K562 (cell line): ENCODE measurements around the gene NMT1. TPM values are rescaled to one million over a fixed set of nuclear protein-coding genes. Genes with fewer than 3 reads are reported as not detected.

Experiments
- ATAC-seq: fragments of 200-7000 bp; cut with Tn5 transposase; 3 replicates; pipeline ENCODE4 v1.9.1; 2020; ENCODE audit warnings: moderate library complexity
- BruUV-seq: library from RNA; stranded (reverse); fragments of 400-500 nt; replicated peaks from 2 replicates; lab custom pipeline; 2021; lab: Mats Ljungman, UMichigan
- CTCF ChIA-PET: fragments of 300-600 bp; formaldehyde crosslinking; extraction: SDS; loops from one replicate; lab custom pipeline; 2021; ENCODE audit warnings: low intra/inter-chr PET ratio; lab: Yijun Ruan, JAX
- POLR2A ChIA-PET: fragments of 300-600, 350-650 bp; sonication (Branson Sonifier 250); formaldehyde crosslinking; extraction: SDS; loops from one replicate; lab custom pipeline; 2021; ENCODE audit warnings: antibody characterized with exemption, inconsistent platforms; lab: Yijun Ruan, JAX
- DNase-seq, 4 experiments: peaks; one replicate each; pipeline versions ENCODE4 v3.0.0 to v3.0.0-alpha.2; 2011 to 2018; ENCODE audit warnings: low spot score in 3 of 4, mixed read lengths in 3 of 4; ENCODE audit errors: extremely low read depth in 1 of 4
- FAIRE-seq: peaks from 2 replicates; lab custom pipeline; 2011; peaks lifted over from hg19 to GRCh38; lab: Jason Lieb, UNC
- H2AFZ ChIP-seq: 2 replicates; pipeline ENCODE4 v1.6.0; 2011; ENCODE audit warnings: low read depth, low read length, control low read depth, inconsistent platforms
- H3K27ac ChIP-seq: fragments of 200-600 bp; 3 replicates; pipeline ENCODE4 v1.8.0; 2011; ENCODE audit warnings: low read depth, mild to moderate bottlenecking, control low read depth, inconsistent platforms, low read length, moderate library complexity, mixed read lengths; ENCODE audit errors: extremely low read depth
- H3K27me3 ChIP-seq, 2 experiments: fragments of 300-600 bp in 1 of 2; 2 replicates in 1 of 2; 3 replicates in 1 of 2; pipeline versions ENCODE4 v1.6.0 to v1.8.0; 2011; ENCODE audit warnings: inconsistent platforms in 2 of 2, low read length in 2 of 2, mild to moderate bottlenecking in 1 of 2, mixed read lengths in 1 of 2, moderate library complexity in 1 of 2; ENCODE audit not compliant: control insufficient read depth in 2 of 2, insufficient read depth in 2 of 2
- H3K36me3 ChIP-seq: fragments of 300-600 bp; 3 replicates; pipeline ENCODE4 v1.8.0; 2011; ENCODE audit warnings: mild to moderate bottlenecking, low read length, inconsistent platforms; ENCODE audit not compliant: control insufficient read depth, insufficient read depth
- H3K4me1 ChIP-seq, 2 experiments: fragments of 200-600 bp in 1 of 2; replicated peaks in 1 of 2; 2 replicates in 1 of 2; 3 replicates in 1 of 2; pipeline versions ENCODE4 v1.5.1 to v1.8.0; 2011; ENCODE audit warnings: inconsistent platforms in 2 of 2, low read length in 2 of 2, mild to moderate bottlenecking in 1 of 2, mixed read lengths in 1 of 2, moderate library complexity in 1 of 2; ENCODE audit not compliant: control insufficient read depth in 2 of 2, insufficient read depth in 2 of 2
- H3K4me2 ChIP-seq: 2 replicates; pipeline ENCODE4 v1.6.1; 2011; ENCODE audit warnings: low read length, control low read depth, inconsistent platforms, mixed read lengths; ENCODE audit not compliant: insufficient read depth
- H3K4me3 ChIP-seq: fragments of 200-600 bp; sonication (generic), shearing (Covaris generic); 2 replicates; pipeline ENCODE4 v1.5.1; 2016; ENCODE audit warnings: control low read depth, inconsistent platforms
- H3K79me2 ChIP-seq: fragments of 200-600 bp; 3 replicates; pipeline ENCODE4 v1.8.0; 2011; ENCODE audit warnings: low read length, inconsistent platforms; ENCODE audit not compliant: control insufficient read depth, insufficient read depth
- H3K9ac ChIP-seq, 2 experiments: 2 replicates each; pipeline versions ENCODE4 v1.6.0 to v1.6.1; 2011; ENCODE audit warnings: low read depth in 2 of 2, low read length in 2 of 2, control low read depth in 1 of 2, inconsistent platforms in 1 of 2, mild to moderate bottlenecking in 1 of 2, mixed read lengths in 1 of 2; ENCODE audit not compliant: insufficient read depth in 1 of 2
- H3K9me1 ChIP-seq: one replicate; pipeline ENCODE4 v1.6.0; 2011; ENCODE audit warnings: inconsistent platforms, mild to moderate bottlenecking, low read length, moderate library complexity; ENCODE audit not compliant: control insufficient read depth, insufficient read depth
- H3K9me3 ChIP-seq: replicated peaks from 2 replicates; pipeline ENCODE4 v1.5.1; 2011; ENCODE audit warnings: low read depth, low read length, inconsistent platforms; ENCODE audit not compliant: control insufficient read depth, insufficient read depth
- H4K20me1 ChIP-seq: replicated peaks from 2 replicates; pipeline ENCODE4 v1.6.1; 2011; ENCODE audit warnings: low read length, inconsistent platforms, mixed read lengths; ENCODE audit not compliant: control insufficient read depth, insufficient read depth
- CBX8 ChIP-seq: fragments of 200-600 bp; sonication (generic); IDR thresholded peaks from 2 replicates; pipeline ENCODE4 v1.6.1; 2012; ENCODE audit warnings: borderline replicate concordance, mixed run types, low read depth, mild to moderate bottlenecking, moderate library complexity, mixed read lengths, low read length, control low read depth, inconsistent platforms; ENCODE audit not compliant: poor library complexity, severe bottlenecking; ENCODE audit errors: extremely low read depth
- KDM2B ChIP-seq: fragments of 250-450 bp; sonication (Bioruptor Pico); IDR thresholded peaks from 2 replicates; pipeline ENCODE4 v1.8.0; 2021; ENCODE audit warnings: mild to moderate bottlenecking, moderate library complexity
- SPI1 ChIP-seq: IDR thresholded peaks from 2 replicates; pipeline ENCODE4 v1.6.1; 2011; ENCODE audit warnings: low read depth, low read length, control low read depth, borderline replicate concordance
- ZNF354B ChIP-seq: fragments of 250-450 bp; sonication (Bioruptor Pico); IDR thresholded peaks from 2 replicates; pipeline ENCODE4 v1.4.0; 2020
- WGBS: fragments of 100-300 bp; shearing (Covaris generic); methylation state at CpG from one replicate; pipeline ENCODE4 v1.1.6; 2016; ENCODE audit warnings: low coverage, mixed read lengths; ENCODE audit not compliant: insufficient coverage; ENCODE audit errors: missing lambda C conversion rate; 5-methylcytosine and 5-hydroxymethylcytosine counted together
- in situ Hi-C: fragments of 300-500 bp; cut with MboI; formaldehyde crosslinking; loops from 4 replicates; pipeline ENCODE4 v1.15.0; 2018; ENCODE audit warnings: inconsistent platforms, mixed read lengths
- intact Hi-C: fragments of 100-400 bp; cut with micrococcal nuclease; formaldehyde crosslinking; loops from 2 replicates; pipeline ENCODE4 v1.14.2; 2022
- polyA plus RNA-seq, 8 experiments: library from polyadenylated mRNA; depleted of rRNA in 4 of 8; stranded (reverse) in 5 of 8; unstranded in 3 of 8; fragments of >200 nt; fragmentation: Nextera tagmentation in 2 of 8; fragmentation: Illumina TruSeq in 1 of 8; extraction: Ambion mirVana in 2 of 8; extraction: Trizol in 1 of 8; gene quantifications; 2 replicates each; pipeline versions ENCODE4 v1.2.1 to v1.2.3, GENCODE V29; 2011 to 2014; ENCODE audit warnings: inconsistent platforms in 1 of 8, missing spikeins in 1 of 8
- total RNA-seq, 7 experiments: library from RNA; depleted of rRNA in 6 of 7; stranded (reverse); fragments of >200 nt in 6 of 7; fragmentation: Illumina TruSeq in 2 of 7; extraction: Trizol in 2 of 7; gene quantifications; 2 replicates each; pipeline versions ENCODE4 v1.2.1 to v1.2.3, GENCODE V29; 2011 to 2021; ENCODE audit warnings: low replicate concordance in 1 of 7
- TF ChIP-seq, protein P1 (sequence below): sonication (generic); formaldehyde crosslinking; IDR thresholded peaks from 2 replicates; pipeline ENCODE4 v1.8.1; 2023; ENCODE audit warnings: mild to moderate bottlenecking, missing genetic modification reagents

The NMT1 gene
- total and polyA plus RNA-seq, 9 of the 15 experiments (the other 6 are each of a cell fraction or from before 2014, with no cell fraction given), result 86.7 to 569 (median 213) TPM

DNA sequence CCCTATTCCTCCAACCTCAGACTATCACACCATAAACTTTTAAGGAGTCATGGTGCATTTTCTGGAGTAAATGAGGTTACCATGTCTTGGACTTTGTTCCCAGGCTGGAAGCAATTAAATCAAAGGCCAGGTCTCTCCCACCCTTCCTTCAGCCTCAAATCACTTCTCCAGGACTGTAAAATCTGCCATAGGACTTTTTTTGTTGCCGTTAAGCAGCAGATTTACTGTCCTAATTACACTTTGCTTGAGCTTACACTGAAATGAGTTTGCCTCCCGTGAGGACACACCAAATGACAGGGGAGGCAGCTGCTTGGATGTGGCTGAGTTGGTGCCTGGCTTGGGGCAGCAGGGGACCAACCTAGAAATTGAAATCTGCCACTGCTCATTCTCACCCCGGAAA is 24.4 kb upstream of the NMT1 start:
- peaks cover 2% of the 10 kb centered on the region; the same call in 2 of the 3 replicates for H3K79me2 ChIP-seq
- intact Hi-C loops, result no loop called here
- no peak overlapping the region for H2AFZ ChIP-seq
- ATAC-seq, result no peak
- POLR2A ChIA-PET, result interaction anchor here (0.6 to 1.5 kb wide), 8 partner anchors 9 to 341 kb away, joined by 3 to 6 read pairs (median 3); no protein-coding TSS in a partner anchor
- no peaks in the 10 kb centered on the region for H3K9me1 ChIP-seq
- H3K4me1 ChIP-seq, result peaks cover 12 to 21% of the 10 kb centered on the region in 2 experiments
- BruUV-seq, result no TSS peak
- WGBS, result 55% methylated on average over 3 of the region's 3 CpGs
- CTCF ChIA-PET, result no interaction called here
- H3K9ac ChIP-seq, result no peak overlapping the region
- H3K36me3 ChIP-seq, result peaks cover 29% of the 10 kb centered on the region; the same call in 2 of the 3 replicates
- TF ChIP-seq SPI1 (no peak), KDM2B (CRISPR knock-in tag) (no peak), ZNF354B (no peak), CBX8 (no peak)
- TF ChIP-seq, protein P1, sequence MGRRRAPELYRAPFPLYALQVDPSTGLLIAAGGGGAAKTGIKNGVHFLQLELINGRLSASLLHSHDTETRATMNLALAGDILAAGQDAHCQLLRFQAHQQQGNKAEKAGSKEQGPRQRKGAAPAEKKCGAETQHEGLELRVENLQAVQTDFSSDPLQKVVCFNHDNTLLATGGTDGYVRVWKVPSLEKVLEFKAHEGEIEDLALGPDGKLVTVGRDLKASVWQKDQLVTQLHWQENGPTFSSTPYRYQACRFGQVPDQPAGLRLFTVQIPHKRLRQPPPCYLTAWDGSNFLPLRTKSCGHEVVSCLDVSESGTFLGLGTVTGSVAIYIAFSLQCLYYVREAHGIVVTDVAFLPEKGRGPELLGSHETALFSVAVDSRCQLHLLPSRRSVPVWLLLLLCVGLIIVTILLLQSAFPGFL (CRISPR knock-in tag), result no peak
- no peak overlapping the region for H3K27ac ChIP-seq
- no peaks in the 10 kb centered on the region; the same call in none of the 2 replicates for H4K20me1 ChIP-seq
- H3K4me3 ChIP-seq, result no peak overlapping the region
- H3K4me2 ChIP-seq, result no peak overlapping the region
- in situ Hi-C loops, result no loop called here
- no peak for DNase-seq
- FAIRE-seq, result no peak
- H3K9me3 ChIP-seq, result no peaks in the 10 kb centered on the region
- no peaks in the 10 kb centered on the region for H3K27me3 ChIP-seq
